Left lung (tissue), 10 donors: ENCODE results near the gene DENND1A. TPM values are rescaled to one million over a fixed set of nuclear protein-coding genes. Genes with fewer than 3 reads are reported as not detected.

Source experiments
- ATAC-seq: fragments of 200-7000 bp; cut with Tn5 transposase; one replicate; pipeline ENCODE4 v1.9.1; 2020; ENCODE audit warnings: moderate library complexity
- DNase-seq, 4 donors: peaks; one replicate each; pipeline ENCODE4 v3.0.0-alpha.2; 2013 to 2020
- H3K27ac ChIP-seq, 2 donors: fragments of 200-600 bp; sonication (generic) in 1 of 2; one replicate each; pipeline versions ENCODE4 v1.5.0 to v1.8.0; 2020 to 2021
- H3K27me3 ChIP-seq, 2 donors: fragments of 200-600 bp; sonication (generic) in 1 of 2; one replicate each; pipeline versions ENCODE4 v1.5.0 to v1.8.0; 2020 to 2021
- H3K36me3 ChIP-seq, 2 donors: fragments of 200-600 bp; sonication (generic) in 1 of 2; one replicate each; pipeline versions ENCODE4 v1.5.0 to v1.8.0; 2020 to 2021
- H3K4me1 ChIP-seq, 2 donors: fragments of 200-600 bp; one replicate each; pipeline ENCODE4 v1.8.0; 2021
- H3K4me3 ChIP-seq, 2 donors: fragments of 200-600 bp; sonication (generic) in 1 of 2; one replicate each; pipeline versions ENCODE4 v1.5.0 to v1.8.0; 2020 to 2021; ENCODE audit warnings: mild to moderate bottlenecking in 1 of 2
- H3K9me3 ChIP-seq, 2 donors: fragments of 200-600 bp; sonication (generic) in 1 of 2; one replicate each; pipeline versions ENCODE4 v1.5.0 to v1.8.0; 2020 to 2021
- CTCF ChIP-seq, 2 donors: fragments of 200-600 bp; sonication (generic) in 1 of 2; IDR thresholded peaks; one replicate each; pipeline versions ENCODE4 v1.5.0 to v1.8.0; 2021; ENCODE audit warnings: antibody characterized with exemption in 2 of 2
- intact Hi-C, 2 donors: fragments of 100-400 bp; cut with DNase I; formaldehyde crosslinking; loops; one replicate each; pipeline versions ENCODE4 v1.11.2 to v1.14.2; 2022
- polyA plus RNA-seq, 6 donors: library from polyadenylated mRNA; unstranded; fragments of 120-200 nt; gene quantifications; one replicate each; pipeline ENCODE4 v1.2.1, GENCODE V29; 2013; ENCODE audit not compliant: insufficient read length in 6 of 6
- total RNA-seq, 2 donors: library from RNA; stranded (reverse); fragmentation: NEBNext Ultra II Directional; extraction: Animal tissue kit (Norgen Biotek cat#: 25700); gene quantifications; one replicate each; pipeline ENCODE4 v1.2.1, GENCODE V29; 2021
- donor health status: DM: no; HTN: yes; CAD: no.
- donor health status: DM: no; HTN: no; CAD: no.

DENND1A gene
- total and polyA plus RNA-seq, 8 donors: 8.3 to 23.2 (median 9.7) TPM

- H3K4me1 ChIP-seq: no peaks in the 10 kb centered on the region
- no peaks in the 10 kb centered on the region for H3K9me3 ChIP-seq
- H3K27ac ChIP-seq: no peak overlapping the region
- no peak for DNase-seq
- no peaks in the 10 kb centered on the region for H3K36me3 ChIP-seq
- no peak overlapping the region for H3K4me3 ChIP-seq
- intact Hi-C loops: no loop called here
- no peak for TF ChIP-seq CTCF (IDR thresholded peaks at IDR 0.05)
- ATAC-seq: no peak
- H3K27me3 ChIP-seq: no peaks in the 10 kb centered on the region
Observed at GRCh38 chr9:123487944-123488548, 441.9 kb downstream of the DENND1A start.

- no peak for TF ChIP-seq CTCF (IDR thresholded peaks at IDR 0.05)
- Histone ChIP-seq H3K27me3 (no peaks in the 10 kb centered on the region), H3K9me3 (no peaks in the 10 kb centered on the region), H3K36me3 (no peaks in the 10 kb centered on the region), H3K4me3 (no peak overlapping the region), H3K27ac (no peak overlapping the region), H3K4me1 (no peaks in the 10 kb centered on the region)
- ATAC-seq (no peak), DNase-seq (no peak)
- intact Hi-C loops: no loop called here
Observed at GRCh38 chr9:123486431-123486830, 443.5 kb downstream of the DENND1A start.

GRCh38 chr9:123485216-123485615, 444.7 kb downstream of the DENND1A start:
- H3K27ac ChIP-seq: no peak overlapping the region
- TF ChIP-seq CTCF (IDR thresholded peaks at IDR 0.05): no peak
- no peak for DNase-seq
- no peaks in the 10 kb centered on the region for H3K27me3 ChIP-seq
- no peaks in the 10 kb centered on the region for H3K9me3 ChIP-seq
- H3K4me3 ChIP-seq: no peak overlapping the region
- H3K4me1 ChIP-seq: no peaks in the 10 kb centered on the region
- intact Hi-C loops: no loop called here
- H3K36me3 ChIP-seq: no peaks in the 10 kb centered on the region
- ATAC-seq: no peak

- intact Hi-C loops: no loop called here
- Histone ChIP-seq H3K36me3 (no peaks in the 10 kb centered on the region), H3K4me3 (no peak overlapping the region), H3K9me3 (no peaks in the 10 kb centered on the region), H3K27me3 (no peaks in the 10 kb centered on the region), H3K4me1 (no peaks in the 10 kb centered on the region), H3K27ac (no peak overlapping the region)
- DNase-seq (no peak), ATAC-seq (no peak)
- no peak for TF ChIP-seq CTCF (IDR thresholded peaks at IDR 0.05)
Observed at GRCh38 chr9:123484130-123484529, 445.8 kb downstream of the DENND1A start.

- no peak for DNase-seq
- H3K4me3 ChIP-seq: no peak overlapping the region
- H3K27ac ChIP-seq: no peak overlapping the region
- ATAC-seq: no peak
- no peaks in the 10 kb centered on the region for H3K27me3 ChIP-seq
- intact Hi-C loops: no loop called here
- no peaks in the 10 kb centered on the region for H3K9me3 ChIP-seq
- H3K4me1 ChIP-seq: no peaks in the 10 kb centered on the region
- TF ChIP-seq CTCF (IDR thresholded peaks at IDR 0.05): no peak
- H3K36me3 ChIP-seq: no peaks in the 10 kb centered on the region
Observed at GRCh38 chr9:123483191-123483803, 446.6 kb downstream of the DENND1A start.
